Sigmoid colon (tissue), 4 donors: ENCODE data around the gene CNTNAP1.

Experiments used
- EP300 ChIP-seq, 4 donors: sonication (generic); formaldehyde crosslinking; IDR thresholded peaks; one replicate each; pipeline ENCODE4 v1.6.1; 2017; ENCODE audit warnings: antibody characterized with exemption in 4 of 4
- POLR2A ChIP-seq, 2 donors: fragments of 450-650 bp; IDR thresholded peaks; one replicate each; pipeline ENCODE4 v1.6.1; 2016; ENCODE audit warnings: antibody characterized with exemption in 2 of 2, mild to moderate bottlenecking in 2 of 2, moderate library complexity in 2 of 2
- POLR2AphosphoS5 ChIP-seq, 4 donors: sonication (generic); formaldehyde crosslinking; IDR thresholded peaks; one replicate each; pipeline ENCODE4 v1.6.1; 2017; ENCODE audit warnings: antibody characterized with exemption in 4 of 4
- TF ChIP-seq, protein P1 (sequence below), 4 experiments: fragments of 450-650 bp in 3 of 4; fragments of 200-600 bp in 1 of 4; IDR thresholded peaks; one replicate each; pipeline ENCODE4 v1.5.1; 2016 to 2019; ENCODE audit warnings: antibody characterized with exemption in 4 of 4, mild to moderate bottlenecking in 3 of 4, moderate library complexity in 2 of 4

DNA sequence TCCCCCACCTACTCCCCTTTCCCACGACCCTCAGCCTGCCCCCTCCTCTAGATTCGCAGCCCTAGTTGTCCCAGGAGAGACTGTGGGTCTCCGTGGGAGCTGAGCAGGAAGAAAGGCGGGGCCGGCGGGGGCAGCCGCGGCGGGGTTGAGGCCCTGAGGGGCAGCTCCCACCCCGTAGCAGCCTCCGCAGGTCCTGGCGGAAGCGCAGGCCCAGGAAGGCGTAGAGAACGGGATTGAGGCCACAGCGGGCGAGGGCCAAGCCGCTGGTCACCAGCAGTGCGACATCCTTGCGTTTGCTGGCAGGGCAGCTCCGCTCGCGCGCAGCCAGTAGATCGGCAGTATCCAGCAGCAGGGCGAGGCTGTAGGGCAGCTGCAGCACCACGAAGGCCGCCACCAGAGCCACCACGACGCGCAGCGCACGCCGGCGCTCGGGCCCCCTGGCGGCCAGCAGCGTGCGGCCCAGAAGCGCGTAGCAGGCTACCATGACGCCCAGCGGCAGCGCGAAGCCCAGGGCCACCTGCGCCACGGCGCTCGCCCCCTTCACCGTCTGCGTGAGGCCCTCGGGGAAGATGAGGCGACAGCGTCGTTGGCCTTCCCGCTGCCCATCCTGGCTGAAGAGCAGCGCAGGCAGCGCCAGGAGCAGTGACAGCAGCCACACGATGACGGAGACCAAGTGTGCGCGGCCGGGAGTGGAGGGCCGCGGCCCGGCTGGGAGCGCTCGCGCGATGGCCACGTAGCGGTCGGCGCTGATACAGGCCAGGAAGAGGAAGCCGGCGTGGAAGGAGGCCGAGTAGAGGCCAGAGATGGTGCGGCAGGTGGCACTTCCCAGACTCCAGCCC lies 2.6 kb upstream of the CNTNAP1 start:
- TF ChIP-seq, protein P1, sequence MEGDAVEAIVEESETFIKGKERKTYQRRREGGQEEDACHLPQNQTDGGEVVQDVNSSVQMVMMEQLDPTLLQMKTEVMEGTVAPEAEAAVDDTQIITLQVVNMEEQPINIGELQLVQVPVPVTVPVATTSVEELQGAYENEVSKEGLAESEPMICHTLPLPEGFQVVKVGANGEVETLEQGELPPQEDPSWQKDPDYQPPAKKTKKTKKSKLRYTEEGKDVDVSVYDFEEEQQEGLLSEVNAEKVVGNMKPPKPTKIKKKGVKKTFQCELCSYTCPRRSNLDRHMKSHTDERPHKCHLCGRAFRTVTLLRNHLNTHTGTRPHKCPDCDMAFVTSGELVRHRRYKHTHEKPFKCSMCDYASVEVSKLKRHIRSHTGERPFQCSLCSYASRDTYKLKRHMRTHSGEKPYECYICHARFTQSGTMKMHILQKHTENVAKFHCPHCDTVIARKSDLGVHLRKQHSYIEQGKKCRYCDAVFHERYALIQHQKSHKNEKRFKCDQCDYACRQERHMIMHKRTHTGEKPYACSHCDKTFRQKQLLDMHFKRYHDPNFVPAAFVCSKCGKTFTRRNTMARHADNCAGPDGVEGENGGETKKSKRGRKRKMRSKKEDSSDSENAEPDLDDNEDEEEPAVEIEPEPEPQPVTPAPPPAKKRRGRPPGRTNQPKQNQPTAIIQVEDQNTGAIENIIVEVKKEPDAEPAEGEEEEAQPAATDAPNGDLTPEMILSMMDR (IDR thresholded peaks at IDR 0.05), result peak; percentile 70 to 94 (median 90)
- TF ChIP-seq POLR2A (IDR thresholded peaks at IDR 0.05) (no peak), POLR2AphosphoS5 (IDR thresholded peaks at IDR 0.05) (peak in 3 of 4 donors; percentile 16 to 58 (median 42)), EP300 (IDR thresholded peaks at IDR 0.05) (no peak)
